Hepatocyte (in vitro differentiated cells): ENCODE data around the gene ASTN2. TPM values are rescaled to one million over a fixed set of nuclear protein-coding genes. Genes with fewer than 3 reads are reported as not detected.

Source experiments
- DNase-seq: peaks from one replicate; pipeline ENCODE4 v3.0.0-alpha.2; 2016; ENCODE audit warnings: low spot score
- H2AFZ ChIP-seq: fragments of 200-600 bp; sonication (generic); 2 replicates; pipeline ENCODE4 v1.6.0; 2016; ENCODE audit warnings: antibody characterized with exemption, mild to moderate bottlenecking
- H3K27ac ChIP-seq: fragments of 200-600 bp; sonication (generic); 2 replicates; pipeline ENCODE4 v1.5.1; 2016; ENCODE audit warnings: mild to moderate bottlenecking
- H3K27me3 ChIP-seq: fragments of 200-600 bp; sonication (generic); 2 replicates; pipeline ENCODE4 v1.6.1; 2016
- H3K36me3 ChIP-seq: fragments of 200-600 bp; sonication (generic); replicated peaks from 2 replicates; pipeline ENCODE4 v1.5.1; 2016; ENCODE audit warnings: low read depth; ENCODE audit not compliant: insufficient read depth
- H3K4me1 ChIP-seq: fragments of 200-600 bp; sonication (generic); 2 replicates; pipeline ENCODE4 v1.5.1; 2016; ENCODE audit warnings: mild to moderate bottlenecking, moderate library complexity; ENCODE audit not compliant: insufficient read depth
- H3K4me2 ChIP-seq: fragments of 200-600 bp; sonication (generic); 2 replicates; pipeline ENCODE4 v1.6.0; 2016
- H3K4me3 ChIP-seq: fragments of 200-600 bp; sonication (generic); 2 replicates; pipeline ENCODE4 v1.5.1; 2016; ENCODE audit warnings: mild to moderate bottlenecking
- H3K79me2 ChIP-seq: fragments of 200-600 bp; sonication (generic); 2 replicates; pipeline ENCODE4 v1.6.0; 2017; ENCODE audit warnings: mild to moderate bottlenecking
- H3K9me2 ChIP-seq: fragments of 200-600 bp; sonication (generic); replicated peaks from 2 replicates; pipeline ENCODE4 v1.6.0; 2017; ENCODE audit warnings: mild to moderate bottlenecking; ENCODE audit not compliant: insufficient read depth
- H3K9me3 ChIP-seq: fragments of 200-600 bp; sonication (generic); 2 replicates; pipeline ENCODE4 v1.5.1; 2016; ENCODE audit warnings: low read depth, mild to moderate bottlenecking
- H4K20me1 ChIP-seq: fragments of 200-600 bp; sonication (generic); 2 replicates; pipeline ENCODE4 v1.6.0; 2016; ENCODE audit warnings: mild to moderate bottlenecking; ENCODE audit not compliant: insufficient read depth, poor library complexity, severe bottlenecking
- CTCF ChIP-seq: fragments of 200-600 bp; sonication (generic); IDR thresholded peaks from 2 replicates; pipeline ENCODE4 v1.5.1; 2016; ENCODE audit warnings: antibody characterized with exemption, mild to moderate bottlenecking; ENCODE audit not compliant: poor library complexity
- EZH2 ChIP-seq: fragments of 200-600 bp; sonication (generic); IDR thresholded peaks from 2 replicates; pipeline ENCODE4 v1.6.1; 2016; ENCODE audit warnings: antibody characterized with exemption, mild to moderate bottlenecking, borderline replicate concordance
- EZH2phosphoT487 ChIP-seq: fragments of 200-600 bp; sonication (generic); IDR thresholded peaks from one replicate; pipeline ENCODE4 v1.6.1; 2018; ENCODE audit warnings: antibody characterized with exemption, mild to moderate bottlenecking, low read depth, moderate library complexity; ENCODE audit not compliant: unreplicated experiment, severe bottlenecking
- WGBS: methylation state at CpG from one replicate; pipeline ENCODE4 v1.1.6; 2016; ENCODE audit warnings: low lambda C conversion rate; ENCODE audit errors: missing lambda C conversion rate; 5-methylcytosine and 5-hydroxymethylcytosine counted together
- polyA plus RNA-seq: library from polyadenylated mRNA; unstranded; fragments of >200 nt; fragmentation: Nextera tagmentation; extraction: Ambion mirVana; gene quantifications from 2 replicates; pipeline ENCODE4 v1.2.1, GENCODE V29; 2016
- total RNA-seq: library from RNA; depleted of rRNA; stranded (reverse); fragments of >200 nt; gene quantifications from 2 replicates; pipeline ENCODE4 v1.2.3, GENCODE V29; 2014

ASTN2 gene
- total and polyA plus RNA-seq, 2 experiments from 2014 or later = 6.4 to 8.4 TPM

- Histone ChIP-seq H3K9me2 (no peaks in the 10 kb centered on the region), H2AFZ (no peak overlapping the region), H3K4me3 (no peak overlapping the region), H4K20me1 (no peaks in the 10 kb centered on the region), H3K27ac (no peak overlapping the region), H3K4me1 (no peaks in the 10 kb centered on the region), H3K4me2 (no peak overlapping the region), H3K9me3 (no peaks in the 10 kb centered on the region), H3K79me2 (no peaks in the 10 kb centered on the region), H3K27me3 (peaks cover 8% of the 10 kb centered on the region), H3K36me3 (no peaks in the 10 kb centered on the region)
- WGBS = 86% methylated on average over 4 of the region's 4 CpGs
- TF ChIP-seq CTCF = no peak
- no peak for TF ChIP-seq EZH2phosphoT487
- DNase-seq = no peak
Observed at GRCh38 chr9:117363006-117363405, 51.9 kb downstream of the ASTN2 start.

- no peaks in the 10 kb centered on the region for H3K4me1 ChIP-seq
- TF ChIP-seq CTCF (no peak), EZH2 (no peak)
- H3K27me3 ChIP-seq = no peaks in the 10 kb centered on the region
- H3K27ac ChIP-seq = no peak overlapping the region
- WGBS = 92% methylated on average over 5 of the region's 5 CpGs
- H3K4me3 ChIP-seq = no peak overlapping the region
- H3K79me2 ChIP-seq = no peaks in the 10 kb centered on the region
- no peak overlapping the region for H3K4me2 ChIP-seq
- H3K9me2 ChIP-seq = no peaks in the 10 kb centered on the region
- no peaks in the 10 kb centered on the region for H4K20me1 ChIP-seq
- no peaks in the 10 kb centered on the region for H3K36me3 ChIP-seq
- no peaks in the 10 kb centered on the region for H3K9me3 ChIP-seq
- DNase-seq = no peak
- H2AFZ ChIP-seq = no peak overlapping the region
Observed at GRCh38 chr9:117359910-117360309, 54.9 kb downstream of the ASTN2 start.

GRCh38 chr9:117355542-117355941 is 59.3 kb downstream of the ASTN2 start:
- no peaks in the 10 kb centered on the region for H3K79me2 ChIP-seq
- H3K36me3 ChIP-seq = no peaks in the 10 kb centered on the region
- H3K27ac ChIP-seq = no peak overlapping the region
- H3K4me1 ChIP-seq = no peaks in the 10 kb centered on the region
- no peaks in the 10 kb centered on the region for H4K20me1 ChIP-seq
- no peaks in the 10 kb centered on the region for H3K9me3 ChIP-seq
- H3K9me2 ChIP-seq = no peaks in the 10 kb centered on the region
- H3K4me3 ChIP-seq = no peak overlapping the region
- peaks cover 6% of the 10 kb centered on the region for H3K27me3 ChIP-seq
- no peak overlapping the region for H3K4me2 ChIP-seq
- no peak for DNase-seq
- H2AFZ ChIP-seq = no peak overlapping the region
- WGBS = 72% methylated on average over 3 of the region's 3 CpGs
- TF ChIP-seq EZH2 (no peak), EZH2phosphoT487 (no peak), CTCF (no peak)

GRCh38 chr9:117354997-117355396 is 59.9 kb downstream of the ASTN2 start:
- Histone ChIP-seq H3K36me3 (no peaks in the 10 kb centered on the region), H3K4me1 (no peaks in the 10 kb centered on the region), H4K20me1 (no peaks in the 10 kb centered on the region), H3K9me3 (no peaks in the 10 kb centered on the region), H3K4me2 (no peak overlapping the region), H3K4me3 (no peak overlapping the region), H3K27me3 (peaks cover 6% of the 10 kb centered on the region), H2AFZ (no peak overlapping the region), H3K27ac (no peak overlapping the region), H3K79me2 (no peaks in the 10 kb centered on the region), H3K9me2 (no peaks in the 10 kb centered on the region)
- TF ChIP-seq EZH2phosphoT487 = no peak
- TF ChIP-seq EZH2 = no peak
- no peak for TF ChIP-seq CTCF
- no peak for DNase-seq
